Measurements from ENCODE around the gene PRR14L.
"Not testable (repeated sequence)": the region's sequence is repeated elsewhere in the genome, so short reads cannot be mapped to it uniquely, and the experiment has no call there.

The PRR14L gene

DNA sequence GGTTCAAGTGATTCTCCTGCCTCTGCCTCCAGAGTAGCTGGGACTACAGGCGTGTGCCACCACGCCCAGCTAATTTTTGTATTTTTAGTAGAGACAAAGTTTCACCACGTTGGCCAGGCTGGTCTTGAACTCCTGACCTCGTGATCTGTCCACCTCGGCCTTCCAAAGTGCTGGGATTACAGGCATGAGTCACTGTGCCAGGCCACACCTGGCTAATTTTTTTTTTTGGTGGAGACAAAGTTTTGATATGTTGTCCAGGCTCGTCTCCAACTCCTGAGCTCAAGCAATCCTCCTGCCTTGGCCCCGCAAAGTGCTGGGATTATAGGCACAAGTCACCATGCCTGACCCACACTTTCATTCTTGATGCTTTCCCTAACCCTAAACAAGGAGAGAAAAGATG is 9.6 kb downstream of the PRR14L start:
- not testable (repeated sequence) for DNase-seq (ENCODE audit: low spot score)

- no peak for DNase-seq (ENCODE audit: low spot score)
Observed at GRCh38 chr22:31739795-31740201, 10.1 kb downstream of the PRR14L start.

- no peak for DNase-seq (ENCODE audit: low spot score)
Observed at GRCh38 chr22:31738566-31738965, 11.4 kb downstream of the PRR14L start.

- no peak for DNase-seq (ENCODE audit: low spot score)
Observed at GRCh38 chr22:31737932-31738331, 12.0 kb downstream of the PRR14L start.

- no peak for DNase-seq (ENCODE audit: low spot score)
Observed at GRCh38 chr22:31736458-31736857, 13.5 kb downstream of the PRR14L start.

DNA sequence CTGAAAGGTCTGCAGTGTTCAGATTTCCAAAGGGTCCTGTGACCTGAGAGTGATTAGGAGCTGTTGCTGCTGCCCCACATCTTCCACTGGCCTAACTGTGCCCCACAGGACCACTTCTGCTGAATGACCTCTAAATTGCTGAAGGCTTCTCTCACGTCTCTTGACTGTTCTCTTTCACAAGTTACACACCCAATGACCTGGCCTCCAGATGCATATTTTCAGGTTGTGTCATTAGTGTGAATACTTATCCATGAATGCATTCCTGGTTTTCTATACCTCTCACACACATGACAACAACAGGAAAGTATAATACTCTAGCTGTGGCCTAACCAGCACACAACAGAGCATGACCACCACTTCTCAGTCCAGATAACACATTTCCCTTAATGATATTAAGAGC is 15.4 kb downstream of the PRR14L start:
- DNase-seq (ENCODE audit: low spot score): no peak

GRCh38 chr22:31733580-31734079 is 16.3 kb downstream of the PRR14L start:
- no peak for DNase-seq (ENCODE audit: low spot score)

GRCh38 chr22:31732089-31732829 is 17.7 kb downstream of the PRR14L start:
- no peak for DNase-seq (ENCODE audit: low spot score)

DNA sequence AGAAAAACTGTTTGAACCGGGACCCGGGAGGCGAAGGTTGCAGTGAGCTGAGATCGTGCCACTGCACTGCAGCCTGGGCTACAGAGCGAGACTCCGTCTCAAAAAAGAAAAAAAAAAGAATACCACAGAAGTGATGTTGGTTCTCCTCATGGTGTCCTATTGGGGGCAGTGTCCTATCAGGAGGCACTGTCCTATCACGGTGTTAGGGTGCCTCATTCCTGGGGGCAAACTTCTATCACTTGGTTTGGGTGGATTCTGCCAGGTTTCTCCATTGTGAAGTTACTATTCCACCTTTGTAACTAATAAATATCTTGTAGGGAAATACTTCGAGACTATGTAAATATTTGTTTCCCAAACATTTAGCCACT is 19.6 kb downstream of the PRR14L start:
- no peak for DNase-seq (ENCODE audit: low spot score)

- DNase-seq (ENCODE audit: low spot score): no peak
Observed at GRCh38 chr22:31728857-31729256, 21.1 kb downstream of the PRR14L start.

DNA sequence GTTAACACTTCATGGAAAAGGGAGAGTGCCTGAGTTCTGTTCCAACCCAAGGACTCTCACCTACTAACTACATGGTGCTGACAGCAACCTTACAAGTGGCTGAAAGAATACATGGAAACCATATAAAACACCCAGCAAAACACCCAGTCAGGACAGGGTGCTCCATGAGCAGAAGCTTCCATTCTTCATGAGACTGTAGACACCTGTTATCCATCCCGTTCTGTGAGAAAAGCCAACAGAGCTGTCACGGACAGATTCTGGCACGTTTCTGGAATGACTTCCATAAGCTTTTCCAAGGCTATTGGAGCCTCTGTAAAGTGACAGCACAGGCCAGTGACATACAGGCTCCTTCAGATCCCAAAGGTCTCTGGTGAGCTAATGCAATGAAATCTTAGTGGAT is 23.2 kb downstream of the PRR14L start:
- DNase-seq (ENCODE audit: low spot score): no peak

GRCh38 chr22:31723723-31724122 is 26.2 kb downstream of the PRR14L start:
- DNase-seq (ENCODE audit: low spot score): no peak

GRCh38 chr22:31719850-31720471 is 30.0 kb downstream of the PRR14L start:
- no peak for DNase-seq (ENCODE audit: low spot score)

GRCh38 chr22:31715147-31715778 is 34.7 kb downstream of the PRR14L start:
- DNase-seq (ENCODE audit: low spot score): no peak

- not testable (repeated sequence) for DNase-seq (ENCODE audit: low spot score)
Observed at GRCh38 chr22:31711226-31711625, 38.7 kb downstream of the PRR14L start.

DNA sequence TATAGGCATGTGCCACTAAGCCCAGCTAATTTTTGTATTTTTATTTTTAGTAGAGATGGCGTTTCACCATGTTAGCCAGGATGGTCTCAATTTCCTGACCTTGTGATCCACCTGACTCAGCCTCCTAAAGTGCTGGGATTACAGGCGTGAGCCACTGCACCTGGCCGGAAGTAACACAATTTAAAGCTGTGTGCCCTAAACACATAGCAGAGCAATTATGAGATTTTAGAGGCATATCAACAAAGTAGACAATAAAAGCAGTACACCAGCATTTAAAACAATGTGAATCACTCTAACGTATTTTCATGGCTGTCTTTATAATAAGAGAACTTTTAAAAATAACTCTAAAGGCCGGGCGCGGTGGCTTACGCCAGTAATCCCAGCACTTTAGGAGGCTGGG is 42.4 kb downstream of the PRR14L start:
- no peak for DNase-seq (ENCODE audit: low spot score)

GRCh38 chr22:31695423-31695822 is 54.5 kb downstream of the PRR14L start:
- peak; percentile 20 for DNase-seq (ENCODE audit: low spot score)

- not testable (repeated sequence) for DNase-seq (ENCODE audit: low spot score)
Observed at GRCh38 chr22:31694046-31694445, 55.9 kb downstream of the PRR14L start.

DNA sequence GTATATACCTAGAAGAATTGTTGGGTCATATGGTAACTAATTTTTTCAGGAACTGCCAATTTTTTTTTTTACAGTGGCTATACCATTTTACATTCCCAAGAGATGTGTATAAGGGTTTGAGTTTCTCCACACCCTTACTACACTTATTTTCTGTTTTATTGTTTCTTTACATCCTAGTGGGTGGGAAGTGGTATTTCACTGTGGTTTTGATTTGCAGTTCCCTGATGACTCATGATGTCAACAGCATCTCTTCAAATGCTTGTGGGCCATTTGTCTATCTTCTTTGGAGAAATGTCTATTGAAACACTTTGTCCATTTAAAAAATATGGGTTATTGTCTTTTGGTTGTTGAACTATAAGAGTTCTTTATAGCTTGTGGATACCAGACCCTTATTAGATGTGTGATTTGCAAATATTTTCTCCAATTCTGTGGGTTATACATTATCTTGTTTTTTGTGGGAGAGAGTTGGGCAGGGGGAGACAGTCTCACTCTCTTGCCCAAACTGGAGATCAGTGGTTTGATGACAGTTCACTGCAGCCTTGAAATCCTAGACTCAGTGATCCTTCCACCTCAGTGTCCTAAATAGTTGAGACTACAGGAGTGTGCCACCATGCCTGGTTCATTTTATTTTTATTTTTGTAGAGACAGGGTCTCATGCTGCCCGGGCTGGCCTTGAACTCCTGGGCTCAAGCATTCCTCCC is 57.6 kb downstream of the PRR14L start:
- peak; percentile 7 for DNase-seq (ENCODE audit: low spot score)

DNA sequence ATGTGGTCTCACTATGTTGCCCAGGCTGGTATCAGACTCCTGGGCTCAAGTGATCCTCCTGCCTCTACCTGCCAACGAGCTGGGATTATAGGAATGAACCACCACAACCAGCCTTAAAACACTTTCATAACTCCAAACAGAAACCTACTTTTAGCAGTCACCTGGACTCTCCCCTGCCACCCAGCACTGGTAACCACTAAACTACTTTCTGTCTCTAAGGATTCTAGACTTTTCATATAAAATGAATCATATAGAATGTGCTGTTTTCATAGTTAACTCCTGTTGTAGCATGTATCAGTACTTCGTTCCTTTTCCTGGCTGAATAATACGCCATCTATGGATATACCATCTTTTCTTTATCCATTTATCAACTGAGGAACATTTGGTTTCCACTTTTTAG is 58.5 kb downstream of the PRR14L start:
- DNase-seq (ENCODE audit: low spot score): no peak

- DNase-seq (ENCODE audit: low spot score): no peak
Observed at GRCh38 chr22:31683181-31684105, 66.5 kb downstream of the PRR14L start.
